ENCODE measurements around the gene MYO15B.

MYO15B gene

GRCh38 chr17:75642182-75642783, 54.7 kb downstream of the MYO15B start:
- no peak for DNase-seq

GRCh38 chr17:75642784-75643642, 55.4 kb downstream of the MYO15B start:
- DNase-seq, result no peak

GRCh38 chr17:75643643-75644017, 56.0 kb downstream of the MYO15B start:
- no peak for DNase-seq

GRCh38 chr17:75645501-75645888, 57.9 kb downstream of the MYO15B start:
- DNase-seq, result peak; percentile 40 to 51

GRCh38 chr17:75645889-75646637, 58.5 kb downstream of the MYO15B start:
- no peak for DNase-seq

- no peak for DNase-seq
Observed at GRCh38 chr17:75646638-75646992, 59.0 kb downstream of the MYO15B start.

GRCh38 chr17:75647061-75647460, 59.5 kb downstream of the MYO15B start:
- DNase-seq, result no peak

- DNase-seq, result no peak
Observed at GRCh38 chr17:75647921-75648320, 60.3 kb downstream of the MYO15B start.

GRCh38 chr17:75649687-75650086, 62.1 kb downstream of the MYO15B start:
- DNase-seq, result no peak

- DNase-seq, result no peak
Observed at GRCh38 chr17:75650874-75651273, 63.3 kb downstream of the MYO15B start.

GRCh38 chr17:75652341-75652740, 64.7 kb downstream of the MYO15B start:
- DNase-seq, result no peak

- DNase-seq, result no peak
Observed at GRCh38 chr17:75652934-75653549, 65.4 kb downstream of the MYO15B start.

- DNase-seq, result no peak
Observed at GRCh38 chr17:75654176-75654575, 66.6 kb downstream of the MYO15B start.

GRCh38 chr17:75658237-75658636, 70.6 kb downstream of the MYO15B start:
- DNase-seq, result no peak

- no peak for DNase-seq
Observed at GRCh38 chr17:75661531-75661930, 73.9 kb downstream of the MYO15B start.

- no peak for DNase-seq
Observed at GRCh38 chr17:75662511-75662910, 74.9 kb downstream of the MYO15B start.

- no peak for DNase-seq
Observed at GRCh38 chr17:75664099-75664549, 76.5 kb downstream of the MYO15B start.

- DNase-seq, result no peak
Observed at GRCh38 chr17:75665981-75666380, 78.4 kb downstream of the MYO15B start.

- peak; percentile 93 for DNase-seq
Observed at GRCh38 chr17:75666959-75667790, 79.6 kb downstream of the MYO15B start, which contains the start of the genes RECQL5 and SAP30BP. RECQL5 (minus strand) TSS chr17:75667154; CDS start chr17:75666557, 597 bp downstream. SAP30BP (plus strand) TSS chr17:75667338; CDS start chr17:75667373, 35 bp downstream.

- DNase-seq, result no peak
Observed at GRCh38 chr17:75667825-75668224, 80.2 kb downstream of the MYO15B start.

GRCh38 chr17:75668489-75668888, 80.9 kb downstream of the MYO15B start:
- no peak for DNase-seq

- DNase-seq, result no peak
Observed at GRCh38 chr17:75670868-75671267, 83.3 kb downstream of the MYO15B start.
